HUES64 (cell line): ENCODE results near the gene NFU1.
"Not testable (repeated sequence)": the region's sequence is repeated elsewhere in the genome, so short reads cannot be mapped to it uniquely, and the experiment has no call there.

Experiments used
- H3K27ac ChIP-seq: 2 replicates; pipeline ENCODE4 v1.7.0; 2013; ENCODE audit warnings: low read depth, low read length, inconsistent platforms
- H3K27me3 ChIP-seq: 2 replicates; pipeline ENCODE4 v1.6.1; 2013; ENCODE audit warnings: mild to moderate bottlenecking, low read length; ENCODE audit not compliant: insufficient read depth
- H3K36me3 ChIP-seq: 2 replicates; pipeline ENCODE4 v1.6.1; 2013; ENCODE audit warnings: mild to moderate bottlenecking, low read length; ENCODE audit not compliant: insufficient read depth
- H3K4me1 ChIP-seq: 2 replicates; pipeline ENCODE4 v1.6.1; 2013; ENCODE audit warnings: mild to moderate bottlenecking, low read length, moderate library complexity; ENCODE audit not compliant: insufficient read depth
- H3K4me3 ChIP-seq: 2 replicates; pipeline ENCODE4 v1.5.1; 2013; ENCODE audit warnings: mild to moderate bottlenecking, low read length, moderate library complexity
- H3K9ac ChIP-seq: 2 replicates; pipeline ENCODE4 v1.6.1; 2013; ENCODE audit warnings: mild to moderate bottlenecking, low read depth, low read length
- H3K9me3 ChIP-seq: 2 replicates; pipeline ENCODE4 v1.6.1; 2013; ENCODE audit warnings: low read depth, low read length; ENCODE audit not compliant: insufficient read depth
- WGBS: fragments of 150-250, 120-280 bp; methylation state at CpG from one replicate; pipeline ENCODE4 v1.1.7; 2013; ENCODE audit warnings: missing lambda C conversion rate; 5-methylcytosine and 5-hydroxymethylcytosine counted together

NFU1 gene

DNA sequence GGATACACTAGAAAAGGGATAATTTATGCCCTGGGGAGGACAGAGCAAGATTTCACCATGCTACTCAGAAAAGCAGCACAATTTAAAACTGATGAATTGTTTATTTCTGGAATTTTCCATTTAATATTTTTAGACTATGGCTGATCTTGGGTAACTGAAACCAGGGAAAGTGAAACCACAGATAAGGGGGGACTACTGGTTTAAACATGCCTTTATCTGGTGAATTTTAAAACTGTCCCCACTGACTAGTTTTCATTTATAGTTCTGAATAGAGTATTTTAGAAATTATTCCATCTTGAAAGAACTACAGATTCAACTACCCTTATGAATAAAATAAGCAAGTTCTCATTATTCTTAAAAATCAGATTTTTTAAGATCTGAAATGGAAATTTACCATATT, 15.0 kb downstream of the NFU1 start:
- no peaks in the 10 kb centered on the region for H3K4me1 ChIP-seq
- no peaks in the 10 kb centered on the region for H3K9me3 ChIP-seq
- H3K36me3 ChIP-seq = peaks cover 34% of the 10 kb centered on the region
- no peak overlapping the region for H3K4me3 ChIP-seq
- H3K27me3 ChIP-seq = no peaks in the 10 kb centered on the region
- H3K27ac ChIP-seq = no peak overlapping the region
- no peak overlapping the region for H3K9ac ChIP-seq

DNA sequence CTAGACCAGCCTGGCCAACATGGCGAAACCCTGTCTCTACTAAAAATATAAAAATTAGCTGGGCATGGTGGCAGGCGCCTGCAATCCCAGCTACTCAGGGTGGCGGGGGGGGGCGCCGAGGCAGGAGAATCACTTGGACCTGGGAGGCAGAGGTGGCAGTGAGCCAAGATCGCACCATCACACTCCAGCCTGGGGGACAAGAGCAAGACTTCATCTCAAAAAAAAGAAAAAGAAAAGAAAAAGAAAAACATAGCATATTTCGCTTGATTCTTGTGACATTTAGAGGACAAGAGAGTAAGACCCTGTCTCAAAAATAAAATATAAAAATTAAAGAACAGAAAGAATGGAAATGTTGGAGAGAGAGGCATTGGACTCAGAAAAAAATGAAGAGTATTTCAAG, 18.1 kb downstream of the NFU1 start:
- H3K27me3 ChIP-seq, H3K27ac ChIP-seq, H3K4me1 ChIP-seq, H3K9me3 ChIP-seq, H3K4me3 ChIP-seq, H3K9ac ChIP-seq: not testable (repeated sequence)
- peaks cover 51% of the 10 kb centered on the region for H3K36me3 ChIP-seq
- over 99% methylated on average over 6 of the region's 7 CpGs for WGBS

DNA sequence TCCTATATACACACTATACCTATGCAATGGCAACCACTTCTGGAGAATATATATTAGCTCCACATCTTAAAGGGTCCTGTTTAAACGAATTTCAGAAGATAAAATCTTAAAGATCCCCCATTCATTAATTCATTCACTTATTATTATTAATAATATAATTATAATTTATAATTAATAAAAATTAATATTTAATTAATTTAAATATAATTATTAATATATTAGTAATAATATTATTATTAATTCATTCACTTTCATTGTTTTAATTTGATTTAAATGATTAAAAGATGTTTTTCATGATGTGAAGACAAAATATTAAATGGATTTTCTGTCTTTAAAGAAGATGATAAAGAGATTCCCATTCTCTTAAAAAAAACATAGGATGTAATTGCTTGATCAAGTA, 21.1 kb downstream of the NFU1 start:
- H3K9ac ChIP-seq = no peak overlapping the region
- no CpG with 5 or more reads among the region's 1 CpG for WGBS
- H3K27me3 ChIP-seq = no peaks in the 10 kb centered on the region
- no peak overlapping the region for H3K27ac ChIP-seq
- no peaks in the 10 kb centered on the region for H3K4me1 ChIP-seq
- H3K36me3 ChIP-seq = peaks cover 54% of the 10 kb centered on the region
- no peak overlapping the region for H3K4me3 ChIP-seq
- no peaks in the 10 kb centered on the region for H3K9me3 ChIP-seq

DNA sequence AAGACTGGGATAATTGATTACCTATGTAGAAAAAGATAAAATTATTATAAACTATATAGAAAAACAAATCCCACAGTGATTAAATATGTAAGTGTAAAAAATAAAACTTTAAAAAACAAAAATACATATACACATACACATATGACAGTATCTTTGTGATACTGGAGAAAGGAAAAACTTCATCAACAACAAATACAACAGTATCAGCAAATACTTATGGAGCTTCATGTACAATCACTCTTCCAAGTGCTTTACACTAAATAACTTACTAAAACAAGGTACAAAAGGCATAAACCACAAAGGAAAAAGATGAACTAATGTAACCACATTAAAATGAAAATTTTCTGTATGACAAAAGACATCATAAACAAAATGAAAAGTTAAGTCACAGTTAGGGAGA, 26.1 kb downstream of the NFU1 start:
- Histone ChIP-seq H3K9ac (no peak overlapping the region), H3K9me3 (no peaks in the 10 kb centered on the region), H3K36me3 (peaks cover 46% of the 10 kb centered on the region)

DNA sequence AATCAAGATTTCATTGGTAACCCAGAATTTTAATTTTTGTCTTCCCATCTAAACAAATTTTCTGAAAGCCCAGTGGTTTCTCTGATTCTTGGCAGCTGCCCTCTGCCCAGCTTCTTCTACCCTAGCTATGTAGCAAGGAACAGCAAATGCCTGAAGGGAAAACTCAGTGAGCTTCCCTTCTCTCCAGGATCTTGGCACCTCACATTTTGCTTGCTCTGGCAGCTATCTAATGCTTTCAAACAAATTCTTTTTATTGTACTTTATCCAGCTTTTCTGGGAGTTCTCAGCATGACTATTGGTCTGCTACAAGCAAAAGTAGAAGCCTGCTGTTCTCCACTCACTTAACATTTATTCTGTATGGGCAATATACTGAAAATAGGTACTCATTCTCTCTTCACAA, 31.9 kb downstream of the NFU1 start:
- Histone ChIP-seq H3K4me3 (no peak overlapping the region), H3K4me1 (no peaks in the 10 kb centered on the region), H3K9ac (no peak overlapping the region), H3K9me3 (peaks cover 10% of the 10 kb centered on the region; the same call in 1 of the 2 replicates), H3K27ac (no peak overlapping the region), H3K27me3 (no peaks in the 10 kb centered on the region), H3K36me3 (peaks cover 51% of the 10 kb centered on the region)

More for the DNA sequence above, 26.1 kb downstream of the NFU1 start:
- Histone ChIP-seq H3K27me3 (no peaks in the 10 kb centered on the region), H3K27ac (no peak overlapping the region), H3K4me1 (no peaks in the 10 kb centered on the region), H3K4me3 (no peak overlapping the region)

DNA sequence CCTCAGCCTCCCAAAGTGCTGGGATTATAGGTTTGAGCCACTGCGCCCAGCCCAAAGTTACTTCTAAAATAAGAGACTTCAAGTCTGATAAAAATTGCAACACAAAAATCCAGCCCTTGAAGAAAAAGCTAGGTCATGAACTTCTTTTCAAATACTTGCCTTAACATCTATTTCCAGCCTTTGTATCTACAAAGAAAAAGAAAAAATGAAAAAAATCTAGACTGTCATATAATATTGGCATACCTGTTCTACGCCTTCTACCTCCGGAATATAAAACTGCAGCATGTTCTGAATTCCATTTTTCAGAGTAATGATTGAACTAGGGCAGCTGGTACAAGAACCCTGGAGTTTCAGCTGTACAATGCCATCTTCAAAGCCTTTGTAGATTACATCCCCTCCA, 37.1 kb downstream of the NFU1 start:
- WGBS = 91% methylated on average over 3 of the region's 3 CpGs
- Histone ChIP-seq H3K4me3 (no peak overlapping the region), H3K36me3 (peaks cover 54% of the 10 kb centered on the region), H3K9ac (no peak overlapping the region), H3K9me3 (peaks cover 10% of the 10 kb centered on the region; the same call in 1 of the 2 replicates), H3K27ac (no peak overlapping the region), H3K27me3 (no peaks in the 10 kb centered on the region), H3K4me1 (no peaks in the 10 kb centered on the region)

DNA sequence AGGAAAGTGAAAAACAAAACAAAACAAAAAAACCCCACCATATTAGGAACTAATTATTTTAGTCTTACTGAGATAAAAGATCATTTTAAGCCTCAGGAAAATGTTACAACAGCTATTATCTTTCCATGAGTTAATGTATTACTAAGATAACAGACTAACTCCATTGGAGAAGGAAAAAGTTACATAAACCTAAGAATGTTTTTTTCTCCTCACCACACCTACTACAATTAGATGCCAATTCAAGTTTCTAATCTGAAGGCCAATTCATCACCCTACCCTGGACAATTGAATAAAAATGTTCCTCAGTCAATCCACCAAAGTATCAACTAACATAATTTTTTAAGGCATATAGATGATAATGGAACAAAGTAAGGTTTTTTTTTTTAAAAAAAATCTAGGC, 40.0 kb downstream of the NFU1 start:
- Histone ChIP-seq H3K27ac (no peak overlapping the region), H3K4me3 (no peak overlapping the region), H3K36me3 (peaks cover 33% of the 10 kb centered on the region), H3K9ac (no peak overlapping the region), H3K9me3 (no peaks in the 10 kb centered on the region), H3K27me3 (no peaks in the 10 kb centered on the region), H3K4me1 (no peaks in the 10 kb centered on the region)

DNA sequence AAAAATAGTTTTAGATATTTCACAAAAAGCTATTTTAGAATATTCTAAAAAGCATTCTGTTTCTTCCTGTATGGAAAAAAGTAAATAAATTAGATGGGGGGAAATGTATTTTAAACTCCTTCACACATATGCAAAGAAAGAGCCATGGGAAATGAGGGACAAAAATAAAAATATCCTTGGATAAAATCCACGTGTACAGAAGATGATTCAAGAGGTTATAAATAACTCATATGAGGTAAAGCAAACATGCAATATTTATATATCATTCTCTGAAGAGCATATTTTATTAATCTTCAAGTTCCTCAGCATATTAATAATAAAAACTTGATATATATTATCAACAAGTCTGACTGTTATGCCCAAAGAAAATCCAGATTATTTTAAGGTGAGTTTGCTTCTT, 41.4 kb downstream of the NFU1 start:
- H3K9ac ChIP-seq = no peak overlapping the region
- no peaks in the 10 kb centered on the region for H3K27me3 ChIP-seq
- WGBS = no CpG with 5 or more reads among the region's 1 CpG
- no peak overlapping the region for H3K4me3 ChIP-seq
- H3K36me3 ChIP-seq = peaks cover 26% of the 10 kb centered on the region
- H3K27ac ChIP-seq = no peak overlapping the region
- H3K9me3 ChIP-seq = no peaks in the 10 kb centered on the region
- no peaks in the 10 kb centered on the region for H3K4me1 ChIP-seq

DNA sequence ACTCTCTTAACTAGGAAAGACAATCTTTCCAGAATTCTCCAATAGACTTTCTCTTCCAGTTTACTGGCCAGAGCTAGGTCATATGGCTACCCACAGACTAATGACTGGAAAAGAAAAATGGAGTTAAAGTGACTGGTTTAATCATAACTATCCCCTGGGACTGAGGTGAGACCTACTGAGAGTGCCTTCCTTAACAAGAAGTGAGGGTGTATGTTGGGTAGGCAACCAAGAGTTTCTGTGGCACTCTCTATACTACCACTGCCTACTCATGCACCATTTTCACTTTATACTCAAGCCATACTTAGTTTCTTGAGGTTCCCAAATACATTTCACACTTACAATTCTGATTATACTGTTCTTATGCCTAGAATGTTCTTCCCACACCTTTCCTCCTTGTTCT, 43.3 kb downstream of the NFU1 start:
- H3K27me3 ChIP-seq = no peaks in the 10 kb centered on the region
- H3K4me1 ChIP-seq = no peaks in the 10 kb centered on the region
- no peak overlapping the region for H3K4me3 ChIP-seq
- no peak overlapping the region for H3K9ac ChIP-seq
- H3K36me3 ChIP-seq = peaks cover 16% of the 10 kb centered on the region
- no peak overlapping the region for H3K27ac ChIP-seq
- no peaks in the 10 kb centered on the region for H3K9me3 ChIP-seq

DNA sequence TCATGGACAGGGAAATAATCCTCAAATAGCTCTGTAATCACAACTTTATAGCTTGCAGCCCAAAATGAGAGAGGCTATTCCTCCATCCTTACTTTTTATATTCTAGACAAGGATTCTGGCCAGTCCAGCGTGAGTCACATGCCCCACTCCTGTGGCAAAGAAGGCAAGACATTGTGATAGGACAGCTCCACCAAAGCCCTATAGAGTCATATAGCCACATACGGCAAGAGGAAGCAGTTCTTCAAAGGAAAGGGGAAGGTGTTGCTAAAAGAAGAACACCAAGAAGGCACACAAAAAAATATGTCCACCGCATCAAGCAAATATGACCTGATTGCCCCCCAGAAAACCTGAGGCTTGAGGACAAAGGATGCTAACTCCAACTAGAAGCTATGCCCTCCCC, 46.8 kb downstream of the NFU1 start:
- Histone ChIP-seq H3K4me3 (no peak overlapping the region), H3K4me1 (peaks cover 17% of the 10 kb centered on the region), H3K27me3 (no peaks in the 10 kb centered on the region; the same call in 1 of the 2 replicates), H3K9me3 (no peaks in the 10 kb centered on the region), H3K9ac (no peak overlapping the region), H3K27ac (no peak overlapping the region), H3K36me3 (no peaks in the 10 kb centered on the region)
- WGBS = 96% methylated on average over 3 of the region's 3 CpGs

DNA sequence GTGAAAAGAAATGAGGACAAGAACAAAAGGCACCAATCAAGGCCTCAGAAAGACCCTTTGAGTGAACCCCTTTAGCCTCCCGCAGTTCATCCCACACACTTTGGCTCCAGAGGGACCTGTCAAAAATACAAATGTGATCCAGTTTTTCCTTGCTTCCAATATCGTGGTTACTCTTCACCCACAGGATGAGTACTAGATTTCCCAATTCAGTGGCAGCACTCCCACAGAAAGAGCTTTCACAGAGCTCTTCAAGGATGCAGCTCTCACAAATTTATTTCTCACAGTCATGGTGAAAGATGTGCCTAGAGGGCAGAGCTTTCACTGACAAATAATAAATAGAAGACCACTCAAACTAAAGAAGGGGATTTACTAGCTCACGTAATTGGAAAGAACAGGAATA, 47.2 kb downstream of the NFU1 start:
- Histone ChIP-seq H3K27me3 (no peaks in the 10 kb centered on the region; the same call in 1 of the 2 replicates), H3K9ac (no peak overlapping the region), H3K27ac (no peak overlapping the region), H3K4me1 (peaks cover 17% of the 10 kb centered on the region), H3K4me3 (no peak overlapping the region), H3K36me3 (no peaks in the 10 kb centered on the region), H3K9me3 (no peaks in the 10 kb centered on the region)
- WGBS = 88% methylated on average over 3 of the region's 3 CpGs

DNA sequence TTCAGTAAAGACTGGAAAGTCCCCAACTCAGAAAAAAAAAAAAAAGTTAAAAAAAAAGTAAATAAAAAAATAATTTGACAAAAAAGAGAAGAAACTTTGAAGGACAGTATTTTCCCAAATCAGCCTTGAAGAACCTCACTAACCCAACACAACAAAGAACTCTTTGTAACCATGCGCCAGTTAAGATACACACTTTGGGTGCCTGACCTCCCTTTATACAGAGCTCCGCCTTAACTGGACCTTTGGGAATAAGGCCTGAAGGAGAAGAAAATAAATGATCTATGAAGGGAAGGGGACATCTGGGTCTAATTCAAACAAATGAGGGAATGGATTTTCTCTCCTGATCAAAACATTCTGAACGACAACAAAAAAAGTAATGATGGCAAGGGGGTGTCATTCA, 48.0 kb downstream of the NFU1 start:
- H3K36me3 ChIP-seq = no peaks in the 10 kb centered on the region
- no peaks in the 10 kb centered on the region; the same call in 1 of the 2 replicates for H3K27me3 ChIP-seq
- no peak overlapping the region for H3K9ac ChIP-seq
- no peaks in the 10 kb centered on the region for H3K9me3 ChIP-seq
- peaks cover 19% of the 10 kb centered on the region for H3K4me1 ChIP-seq
- WGBS = 92% methylated on average over 3 of the region's 3 CpGs
- H3K27ac ChIP-seq = no peak overlapping the region
- H3K4me3 ChIP-seq = no peak overlapping the region
